Measurements from ENCODE around the gene STK17A.
A peak's percentile ranks its signal among the peaks of the same experiment; 100 is the strongest.

Gene STK17A

DNA sequence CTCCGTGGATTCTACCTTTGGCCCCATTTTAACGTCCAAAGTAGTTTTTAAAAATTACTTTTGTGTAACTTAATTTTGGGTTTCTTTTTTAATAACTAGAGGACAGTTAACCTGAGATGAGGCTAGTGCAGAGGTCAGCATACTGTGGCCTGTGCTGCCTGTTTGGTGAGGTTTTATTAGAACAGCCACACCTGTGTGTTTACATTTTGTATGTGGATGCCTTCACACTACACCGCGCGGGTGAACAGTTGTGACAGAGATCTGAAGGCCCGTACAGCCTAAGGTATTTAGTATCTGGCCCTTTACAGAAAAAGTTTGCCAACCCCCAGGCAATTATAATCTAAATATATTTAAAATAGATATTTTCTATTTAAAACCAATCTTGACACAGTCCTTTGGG lies 46.9 kb downstream of the STK17A start:
- DNase-seq (ENCODE audit: low read depth, low spot score), result no peak
- in situ Hi-C loops (cut with HindIII; ENCODE audit: low sequenced_read_pairs), result no loop called here
- TF ChIP-seq, protein P1, sequence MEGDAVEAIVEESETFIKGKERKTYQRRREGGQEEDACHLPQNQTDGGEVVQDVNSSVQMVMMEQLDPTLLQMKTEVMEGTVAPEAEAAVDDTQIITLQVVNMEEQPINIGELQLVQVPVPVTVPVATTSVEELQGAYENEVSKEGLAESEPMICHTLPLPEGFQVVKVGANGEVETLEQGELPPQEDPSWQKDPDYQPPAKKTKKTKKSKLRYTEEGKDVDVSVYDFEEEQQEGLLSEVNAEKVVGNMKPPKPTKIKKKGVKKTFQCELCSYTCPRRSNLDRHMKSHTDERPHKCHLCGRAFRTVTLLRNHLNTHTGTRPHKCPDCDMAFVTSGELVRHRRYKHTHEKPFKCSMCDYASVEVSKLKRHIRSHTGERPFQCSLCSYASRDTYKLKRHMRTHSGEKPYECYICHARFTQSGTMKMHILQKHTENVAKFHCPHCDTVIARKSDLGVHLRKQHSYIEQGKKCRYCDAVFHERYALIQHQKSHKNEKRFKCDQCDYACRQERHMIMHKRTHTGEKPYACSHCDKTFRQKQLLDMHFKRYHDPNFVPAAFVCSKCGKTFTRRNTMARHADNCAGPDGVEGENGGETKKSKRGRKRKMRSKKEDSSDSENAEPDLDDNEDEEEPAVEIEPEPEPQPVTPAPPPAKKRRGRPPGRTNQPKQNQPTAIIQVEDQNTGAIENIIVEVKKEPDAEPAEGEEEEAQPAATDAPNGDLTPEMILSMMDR (IDR thresholded peaks at IDR 0.05; ENCODE audit: low read depth, low read length), result no peak
- no peak overlapping the region for H3K4me3 ChIP-seq (ENCODE audit: low read depth, low read length)

- in situ Hi-C loops (cut with HindIII; ENCODE audit: low sequenced_read_pairs), result no loop called here
- H3K4me3 ChIP-seq (ENCODE audit: low read depth, low read length), result no peak overlapping the region
- DNase-seq (ENCODE audit: low read depth, low spot score), result no peak
- TF ChIP-seq, protein P1 (IDR thresholded peaks at IDR 0.05; ENCODE audit: low read depth, low read length), result no peak
These were observed 47.6 kb downstream of the STK17A start for GRCh38 chr7:43630482-43630881.

DNA sequence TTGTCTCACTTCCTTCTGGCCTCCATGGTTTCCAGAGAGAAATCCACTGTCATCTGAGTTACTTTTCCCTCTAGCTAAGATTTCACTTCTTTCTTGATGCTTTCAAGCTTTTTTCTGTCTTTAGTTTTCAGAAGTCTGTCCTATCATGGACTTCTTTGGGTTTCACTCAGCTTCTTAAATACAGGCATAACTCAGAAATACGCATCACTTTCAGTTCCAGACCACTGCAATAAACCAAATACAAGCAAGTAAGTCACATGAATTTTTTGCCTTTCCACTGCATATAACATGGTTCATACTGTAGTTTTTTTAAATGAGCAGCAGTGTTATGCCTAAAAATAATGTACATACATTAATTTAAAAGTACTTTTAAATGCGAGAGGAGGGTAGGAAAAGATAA lies 48.7 kb downstream of the STK17A start:
- H3K4me3 ChIP-seq (ENCODE audit: low read depth, low read length), result no peak overlapping the region
- TF ChIP-seq, protein P1 (IDR thresholded peaks at IDR 0.05; ENCODE audit: low read depth, low read length), result no peak
- no peak for DNase-seq (ENCODE audit: low read depth, low spot score)
- in situ Hi-C loops (cut with HindIII; ENCODE audit: low sequenced_read_pairs), result no loop called here

DNA sequence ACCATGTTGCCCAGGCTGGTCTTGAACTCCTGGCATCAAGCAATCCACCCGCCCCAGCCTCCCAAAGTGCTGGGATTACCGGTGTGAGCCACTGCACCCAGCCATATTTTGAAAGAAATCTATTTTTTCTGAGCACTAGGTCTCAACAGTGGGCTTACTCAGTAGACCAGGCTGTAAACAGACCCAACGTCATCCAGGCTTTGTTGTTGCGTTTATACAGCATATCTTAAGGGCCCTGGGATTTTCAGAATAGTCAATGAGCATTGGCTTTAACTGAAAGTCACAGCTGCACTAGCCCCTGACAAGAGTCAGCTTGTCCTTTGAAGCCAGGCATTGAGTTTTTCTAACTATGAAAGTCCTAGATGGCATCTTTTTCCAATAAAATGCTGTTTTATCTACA lies 49.8 kb downstream of the STK17A start:
- DNase-seq (ENCODE audit: low read depth, low spot score), result no peak
- TF ChIP-seq, protein P1 (IDR thresholded peaks at IDR 0.05; ENCODE audit: low read depth, low read length), result no peak
- no peak overlapping the region for H3K4me3 ChIP-seq (ENCODE audit: low read depth, low read length)
- in situ Hi-C loops (cut with HindIII; ENCODE audit: low sequenced_read_pairs), result no loop called here

DNA sequence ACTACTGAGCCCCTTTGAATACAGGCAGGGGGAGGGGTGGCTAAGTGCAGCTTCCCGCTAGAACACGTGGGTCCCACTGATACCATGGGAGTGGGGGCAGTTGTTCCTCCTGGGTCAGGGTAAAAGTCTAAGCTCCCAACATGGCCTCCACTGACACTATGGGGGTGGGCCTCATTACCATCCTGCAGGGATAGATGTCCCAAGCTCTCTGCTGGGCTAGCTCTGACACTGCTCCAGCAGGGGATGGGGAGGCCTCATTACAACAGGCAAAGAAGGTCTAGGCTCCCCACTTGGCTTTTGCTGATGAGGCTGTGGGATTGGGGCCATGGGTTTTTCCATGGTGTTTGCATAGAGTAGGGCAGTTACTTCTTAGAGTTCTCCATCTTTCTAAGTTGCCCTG lies 51.5 kb downstream of the STK17A start:
- in situ Hi-C loops (cut with HindIII; ENCODE audit: low sequenced_read_pairs), result no loop called here
- TF ChIP-seq, protein P1 (IDR thresholded peaks at IDR 0.05; ENCODE audit: low read depth, low read length), result no peak
- no peak overlapping the region for H3K4me3 ChIP-seq (ENCODE audit: low read depth, low read length)
- no peak for DNase-seq (ENCODE audit: low read depth, low spot score)

DNA sequence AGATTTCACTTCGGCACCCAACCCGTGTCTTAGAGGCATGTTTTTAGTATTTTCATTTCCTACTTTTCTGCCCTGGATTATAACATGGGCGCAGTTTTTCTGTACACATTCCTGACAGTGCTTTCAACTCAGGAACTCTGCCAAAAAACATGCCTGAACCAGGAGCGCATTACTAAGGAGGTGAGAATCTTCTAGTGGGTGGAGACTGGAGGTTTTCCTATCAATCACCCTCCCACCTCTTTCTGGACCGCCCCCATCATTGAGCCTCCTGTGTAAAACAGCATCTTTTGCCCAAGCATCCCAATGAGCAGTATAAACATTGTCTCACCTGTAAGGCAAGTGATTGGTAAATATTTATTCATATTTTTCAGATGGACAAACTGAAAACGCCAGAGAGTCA lies 53.2 kb downstream of the STK17A start:
- TF ChIP-seq, protein P1 (IDR thresholded peaks at IDR 0.05; ENCODE audit: low read depth, low read length), result no peak
- H3K4me3 ChIP-seq (ENCODE audit: low read depth, low read length), result no peak overlapping the region
- DNase-seq (ENCODE audit: low read depth, low spot score), result peak; percentile 69
- in situ Hi-C loops (cut with HindIII; ENCODE audit: low sequenced_read_pairs), result no loop called here
